Measurements from ENCODE around the gene ADCK2. TPM values are rescaled to one million over a fixed set of nuclear protein-coding genes. Genes with fewer than 3 reads are reported as not detected.
"Not testable (repeated sequence)": the region's sequence is repeated elsewhere in the genome, so short reads cannot be mapped to it uniquely, and the experiment has no call there.

Gene ADCK2
- total RNA-seq, 1 experiment from 2014 or later, result 15.4 TPM

DNA sequence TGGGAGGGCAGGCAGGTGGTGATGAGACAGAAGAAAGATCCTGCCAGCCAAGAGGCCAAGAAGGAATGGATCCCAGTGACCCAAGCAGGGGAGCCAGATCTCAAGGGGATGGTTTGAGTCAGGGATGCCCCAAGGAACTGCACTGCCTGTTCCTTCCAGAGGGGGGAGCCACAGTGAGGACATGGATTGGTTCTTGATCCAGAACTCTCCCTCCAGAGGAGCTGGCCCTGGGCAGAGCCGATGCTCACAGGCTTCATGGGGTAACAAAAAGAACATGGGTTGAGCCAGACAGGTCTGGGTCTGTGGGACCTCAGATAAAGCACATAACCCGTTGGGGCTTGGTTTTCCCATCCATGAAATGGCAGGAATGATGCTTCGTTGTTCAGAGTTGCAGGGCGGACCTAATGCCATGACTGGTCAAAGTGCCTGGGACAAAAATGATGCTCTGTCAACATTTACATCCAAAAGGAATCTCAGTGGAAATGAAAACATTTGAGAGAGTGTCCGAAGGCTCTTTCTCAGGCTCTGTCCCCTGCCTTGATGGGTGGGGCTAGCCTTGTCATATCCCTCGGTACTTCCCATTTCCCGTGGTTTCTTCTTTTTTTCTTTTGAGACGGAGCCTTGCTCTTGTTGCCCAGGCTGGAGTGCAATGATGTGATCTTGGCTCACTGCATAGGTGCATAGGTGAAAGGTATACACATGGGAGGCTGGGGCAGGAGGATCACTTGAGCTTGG lies 27.4 kb upstream of the ADCK2 start:
- DNase-seq (ENCODE audit: low read depth), result no peak

DNA sequence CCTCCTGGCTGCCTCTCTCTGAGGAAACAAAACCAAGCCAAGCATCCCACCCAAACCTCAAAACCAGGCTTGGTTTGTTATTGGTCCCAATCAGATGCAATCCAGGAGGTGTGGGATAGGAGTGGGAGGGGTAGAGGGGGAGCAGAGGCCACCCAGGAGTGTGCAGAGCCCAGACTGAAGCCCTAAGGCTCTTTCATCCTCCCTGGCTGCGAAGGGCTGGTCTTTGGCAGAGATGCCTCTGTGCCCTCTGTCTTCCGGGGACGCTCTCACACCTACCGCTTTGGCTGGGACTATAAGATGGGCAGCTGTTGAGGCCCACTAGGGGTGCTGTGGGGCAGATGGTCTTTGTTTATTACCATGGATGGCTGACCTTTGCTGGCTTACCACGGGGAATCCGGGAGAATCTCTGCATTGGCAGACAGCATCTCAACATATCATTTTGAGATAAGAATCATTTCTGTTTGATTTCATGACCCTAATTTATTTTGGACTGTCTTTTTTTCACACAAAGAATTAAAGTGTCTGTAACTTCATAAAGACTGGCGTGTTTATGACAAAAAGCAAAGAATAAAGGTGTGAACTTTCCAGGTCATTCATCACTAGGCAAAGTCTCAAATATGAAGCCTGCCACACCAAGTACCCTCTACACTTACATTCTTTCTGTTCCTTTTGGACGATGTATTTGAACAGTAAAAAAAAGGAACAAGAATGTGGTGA lies 25.7 kb upstream of the ADCK2 start:
- peak; percentile 61 for DNase-seq (ENCODE audit: low read depth)

DNA sequence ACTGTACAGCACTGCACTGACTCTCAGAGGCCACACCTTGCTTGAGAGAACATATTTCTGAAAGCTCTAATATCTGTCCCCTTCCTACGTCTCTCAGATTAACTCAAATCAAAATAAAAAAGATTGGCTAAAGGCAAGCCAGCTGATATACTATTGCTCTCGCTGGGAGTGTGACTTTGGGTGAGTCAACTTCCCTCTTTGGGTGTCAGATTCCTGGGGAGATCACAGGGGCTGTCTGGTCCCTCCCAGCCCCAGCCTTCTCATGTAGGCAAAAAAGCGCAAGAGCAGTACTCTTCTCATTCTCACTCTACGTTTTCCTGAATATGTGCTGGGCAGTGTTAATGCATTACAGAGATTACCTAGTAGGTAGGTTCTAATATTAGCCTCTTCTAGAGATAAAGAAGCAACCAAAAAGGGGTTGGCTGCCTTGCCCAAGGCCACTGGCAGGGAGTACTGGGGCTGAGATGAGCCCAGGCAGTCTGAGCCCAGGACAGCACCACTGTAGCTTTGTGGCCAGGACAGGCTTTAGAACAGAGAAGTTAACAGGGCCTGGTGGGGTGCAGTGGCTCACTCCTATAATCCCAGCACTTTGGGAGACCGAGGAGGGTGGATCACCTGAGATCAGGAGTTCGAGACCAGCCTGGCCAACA lies 23.1 kb upstream of the ADCK2 start:
- DNase-seq (ENCODE audit: low read depth), result peak; percentile 76

DNA sequence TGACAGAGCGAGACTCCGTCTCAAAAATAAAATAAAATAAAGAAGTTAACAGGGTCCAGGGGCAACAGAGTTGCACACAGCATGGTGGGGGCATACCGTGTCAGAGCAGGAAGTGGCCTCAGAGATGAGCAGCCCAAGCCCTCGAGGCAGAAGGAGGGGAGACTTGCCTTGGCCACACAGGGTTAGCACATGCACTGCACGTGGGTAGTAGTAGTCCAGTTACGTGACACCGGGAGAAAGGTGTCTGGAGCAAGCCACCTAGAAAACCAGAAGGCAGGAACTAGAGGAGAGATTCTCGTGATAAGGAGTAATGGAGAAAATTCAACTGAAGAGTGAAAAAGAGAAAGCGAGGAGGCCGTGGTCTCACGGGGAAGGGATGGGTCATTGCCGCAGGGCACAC lies 22.4 kb upstream of the ADCK2 start:
- no peak for DNase-seq (ENCODE audit: low read depth)

DNA sequence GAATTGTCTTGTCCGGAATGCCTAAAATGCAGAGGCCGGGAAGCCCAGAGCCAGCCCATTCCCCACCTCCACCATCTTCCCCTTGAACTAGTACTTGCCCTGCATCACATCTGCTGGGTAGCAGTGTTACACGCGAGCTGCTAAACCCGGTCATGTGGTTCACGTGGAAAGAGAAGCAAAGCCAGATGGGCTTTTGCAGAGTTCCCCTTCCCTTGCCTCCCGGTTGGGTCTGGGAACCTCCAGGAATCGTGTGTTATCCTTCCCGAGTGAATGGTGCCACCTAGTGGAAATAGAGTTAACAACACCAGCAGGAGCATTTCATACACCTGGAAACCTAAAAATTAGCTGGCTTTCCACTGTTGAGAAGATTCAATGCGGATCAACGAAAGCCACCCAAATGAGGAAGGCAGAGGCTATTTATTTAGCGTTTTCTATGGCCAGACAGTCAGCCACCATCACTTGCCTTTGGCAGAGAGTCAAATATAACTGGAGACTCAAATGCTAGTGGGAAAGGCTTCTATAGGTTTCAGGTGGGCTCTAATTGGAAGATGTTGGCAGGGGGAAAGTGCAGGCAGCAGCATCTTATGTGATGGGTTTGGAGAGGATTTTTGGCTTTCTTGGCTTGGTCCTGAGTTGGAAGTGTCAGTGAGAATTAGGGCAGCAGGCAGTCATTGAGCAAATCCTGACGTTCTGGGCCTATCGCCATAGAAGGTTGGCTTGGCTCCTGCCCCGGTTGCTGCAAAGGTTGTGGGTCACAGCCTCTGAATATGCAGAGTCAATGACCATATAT lies 19.2 kb upstream of the ADCK2 start:
- DNase-seq (ENCODE audit: low read depth), result peak; percentile 71

DNA sequence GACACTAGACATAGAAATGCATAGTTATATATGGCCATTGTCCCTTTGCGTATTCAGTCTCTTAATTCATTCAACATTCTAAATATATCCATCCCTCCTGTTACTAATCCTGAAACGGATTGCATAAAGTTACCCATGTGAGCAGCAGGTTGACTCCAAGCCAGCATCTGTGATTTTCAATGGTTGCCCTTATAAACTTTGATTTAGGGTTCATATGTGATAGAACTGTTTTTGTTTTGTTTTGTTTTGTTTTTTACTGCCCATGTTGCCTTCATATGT lies 18.7 kb upstream of the ADCK2 start:
- DNase-seq (ENCODE audit: low read depth), result no peak

DNA sequence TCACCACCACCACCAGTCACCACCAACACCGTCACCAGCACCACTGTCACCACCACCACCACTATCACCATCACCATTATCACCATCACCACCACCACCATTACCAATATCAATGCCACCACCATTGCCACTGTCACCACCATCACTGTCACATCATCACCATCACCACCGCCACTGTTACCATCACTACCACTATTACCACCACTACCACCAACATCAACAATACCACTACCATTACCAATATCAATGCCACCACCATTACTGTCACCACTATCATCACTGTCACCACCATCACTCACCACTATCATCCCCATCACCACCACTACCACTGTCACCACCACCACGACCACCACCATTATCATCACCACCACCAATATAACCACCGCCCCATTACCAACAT lies 18.1 kb upstream of the ADCK2 start:
- no peak for DNase-seq (ENCODE audit: low read depth)

DNA sequence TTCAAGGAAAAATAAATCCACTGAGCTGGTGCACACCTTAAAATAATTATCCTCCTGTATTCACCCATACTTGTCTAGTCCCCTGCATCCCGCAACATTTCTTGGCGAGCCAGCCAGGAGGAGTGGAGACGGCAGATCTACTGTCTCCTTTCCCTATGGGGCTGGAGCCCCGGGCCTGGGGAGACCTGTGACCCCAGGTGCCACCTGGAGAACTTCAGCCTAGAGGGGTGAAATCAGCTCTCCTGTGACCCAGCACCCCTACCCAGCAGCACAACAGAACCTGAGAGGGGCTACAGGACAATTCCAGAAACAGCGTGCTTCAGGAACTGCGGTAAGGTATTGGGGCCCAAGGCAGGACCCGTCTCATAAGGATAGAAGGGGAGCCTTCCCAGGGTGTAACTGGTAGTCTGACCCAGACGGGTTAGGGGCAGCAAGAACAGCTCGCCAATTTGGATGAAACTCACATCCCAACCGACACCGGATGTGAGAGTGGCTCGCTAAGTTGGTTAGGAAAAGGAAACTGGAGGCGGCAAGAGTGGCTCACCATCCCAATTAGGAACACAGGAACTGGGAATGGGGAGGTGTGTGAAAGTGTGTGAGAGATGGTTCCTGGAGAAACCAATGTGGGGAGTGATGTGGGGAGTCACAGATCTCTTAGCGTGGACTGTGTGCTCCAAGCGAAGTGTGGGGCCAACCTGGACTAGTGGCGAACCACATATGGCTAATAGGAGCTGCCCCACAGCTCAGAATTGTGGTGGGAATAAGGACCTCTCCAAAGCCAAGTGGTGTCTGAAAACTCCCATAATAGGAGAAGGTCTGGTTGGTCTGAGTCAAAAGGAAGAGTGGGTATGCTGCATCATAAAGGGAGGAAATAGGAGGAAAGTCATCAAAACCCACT lies 17.0 kb upstream of the ADCK2 start:
- no peak for DNase-seq (ENCODE audit: low read depth)

DNA sequence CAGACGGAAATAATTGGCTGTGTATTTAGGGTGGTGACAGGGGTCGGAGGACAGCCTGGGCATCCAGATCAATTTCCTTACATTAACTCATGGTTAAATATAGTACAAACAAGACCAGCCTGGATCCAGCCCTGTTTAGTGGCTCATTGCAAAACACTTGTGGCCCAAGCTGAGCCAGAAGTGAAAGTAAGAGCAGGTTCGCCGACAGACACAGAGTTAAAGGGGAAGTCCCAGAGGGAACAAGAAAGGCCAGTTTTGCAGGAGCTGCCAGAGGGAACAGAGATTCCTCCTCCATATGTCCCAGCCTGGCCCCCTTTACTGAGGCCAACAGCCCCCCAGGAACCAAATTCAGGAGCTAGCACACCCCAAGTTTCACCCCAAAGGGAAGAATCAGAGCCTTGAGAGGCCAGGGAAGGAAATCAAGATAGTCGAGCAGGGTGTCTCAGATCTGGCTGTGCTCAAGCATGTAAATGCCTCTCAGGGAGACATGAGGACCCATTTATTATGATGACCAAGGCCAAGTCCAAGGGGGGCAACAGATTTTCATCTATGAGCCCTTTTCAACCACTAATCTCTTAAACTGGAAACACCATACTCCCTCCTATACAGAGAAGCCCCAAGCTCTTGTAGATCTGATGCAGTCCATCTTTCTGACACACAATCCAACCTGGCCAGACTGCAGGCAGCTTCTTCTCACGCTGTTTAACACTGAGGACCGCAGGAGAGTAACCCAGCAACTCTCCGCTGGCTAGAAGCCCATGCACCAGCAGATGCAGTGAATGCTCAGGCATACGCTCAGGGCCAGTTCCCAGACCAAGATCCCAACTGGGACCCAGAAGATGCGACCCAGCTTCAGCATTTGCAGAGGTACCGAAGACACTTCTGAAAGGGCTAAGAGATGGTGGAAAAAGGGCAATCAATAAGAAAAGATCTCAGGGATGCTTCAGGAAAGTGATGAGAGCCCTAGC lies 15.9 kb upstream of the ADCK2 start:
- peak; percentile 63 for DNase-seq (ENCODE audit: low read depth)

DNA sequence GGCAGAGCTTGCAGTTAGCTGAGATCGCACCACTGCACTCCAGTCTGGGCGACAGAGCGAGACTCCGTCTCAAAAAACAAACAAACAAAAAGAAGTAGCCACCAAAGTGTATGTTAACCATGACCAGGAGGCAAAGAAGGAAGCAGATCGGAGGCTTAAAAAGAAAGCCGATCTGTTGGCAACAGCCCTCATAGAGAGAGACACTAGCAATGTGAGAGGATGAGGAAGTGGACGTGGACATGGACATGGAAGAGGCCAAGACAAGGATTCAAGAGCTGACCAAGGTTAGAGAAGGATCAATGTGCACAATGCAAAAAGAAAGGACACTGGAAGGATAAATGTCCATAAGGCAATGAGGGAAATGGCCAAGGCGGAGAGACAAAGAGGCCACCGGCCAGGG lies 14.9 kb upstream of the ADCK2 start:
- DNase-seq (ENCODE audit: low read depth), result no peak

DNA sequence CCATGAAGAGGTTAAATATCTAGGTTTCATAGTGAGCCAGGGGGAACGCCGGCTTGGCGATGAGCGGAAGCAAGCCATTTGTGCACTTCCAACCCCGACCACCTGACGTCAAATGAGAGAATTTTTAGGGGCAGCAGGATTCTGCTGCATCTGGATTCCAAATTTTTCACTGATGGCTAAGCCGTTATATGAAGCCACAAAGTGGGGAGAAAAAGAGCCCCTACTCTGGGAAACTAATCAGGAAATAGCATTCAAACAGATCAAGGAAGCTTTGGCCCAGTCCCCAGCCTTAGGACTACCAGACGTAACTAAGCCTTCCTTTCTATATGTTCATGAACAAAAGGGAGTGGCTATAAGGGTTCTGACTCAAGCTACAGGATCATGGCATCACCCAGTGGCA lies 12.9 kb upstream of the ADCK2 start:
- DNase-seq (ENCODE audit: low read depth), result no peak

DNA sequence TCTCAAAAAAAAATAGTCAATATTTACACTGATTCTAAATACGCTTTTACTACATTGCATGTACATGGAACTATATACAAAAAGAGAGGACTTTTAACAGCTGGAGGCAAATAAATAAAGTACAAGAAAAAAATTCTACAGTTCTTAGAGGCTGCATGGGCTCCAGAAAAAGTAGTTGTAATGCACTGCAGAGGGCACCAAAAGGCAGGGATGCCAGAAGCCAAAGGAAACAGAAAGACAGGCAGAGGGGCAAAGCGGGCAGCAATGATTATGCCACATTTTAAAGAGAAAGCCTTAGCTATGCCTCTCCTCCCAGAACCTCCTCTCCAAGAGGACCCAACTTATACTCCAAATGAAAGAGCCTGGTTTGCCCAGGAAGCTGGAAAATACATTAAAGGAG lies 11.6 kb upstream of the ADCK2 start:
- DNase-seq (ENCODE audit: low read depth), result no peak

DNA sequence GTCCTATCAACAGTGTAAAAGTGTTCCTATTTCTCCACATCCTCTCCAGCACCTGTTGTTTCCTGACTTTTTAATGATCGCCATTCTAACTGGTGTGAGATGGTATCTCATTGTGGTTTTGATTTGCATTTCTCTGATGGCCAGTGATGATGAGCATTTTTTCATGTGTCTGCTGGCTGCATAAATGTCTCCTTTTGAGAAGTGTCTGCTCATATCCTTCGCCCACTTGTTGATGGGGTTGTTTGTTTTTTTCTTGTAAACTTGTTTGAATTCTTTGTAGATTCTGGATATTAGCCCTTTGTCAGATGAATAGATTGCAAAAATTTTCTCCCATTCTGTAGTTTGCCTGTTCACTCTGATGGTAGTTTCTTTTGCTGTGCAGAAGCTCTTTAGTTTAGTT lies 9.8 kb upstream of the ADCK2 start:
- not testable (repeated sequence) for DNase-seq (ENCODE audit: low read depth)

DNA sequence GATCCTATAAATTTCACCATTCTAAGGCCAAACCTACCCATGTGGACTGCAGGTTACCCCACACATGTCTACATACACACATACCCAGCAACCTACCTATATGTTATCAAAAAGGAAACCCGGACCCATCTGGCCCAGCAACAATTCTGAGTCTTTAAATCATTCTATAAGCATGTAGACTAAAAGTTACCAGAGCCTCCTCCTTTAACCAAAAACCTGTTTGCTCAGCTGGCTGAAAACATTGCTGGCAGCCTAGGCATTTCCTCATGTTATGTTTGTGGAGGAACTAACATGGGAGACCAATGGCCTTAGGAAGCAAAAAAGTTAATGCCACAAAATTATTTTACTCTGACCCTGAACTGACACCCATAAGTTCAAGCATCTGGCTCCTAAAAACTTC lies 5.3 kb upstream of the ADCK2 start:
- DNase-seq (ENCODE audit: low read depth), result no peak

DNA sequence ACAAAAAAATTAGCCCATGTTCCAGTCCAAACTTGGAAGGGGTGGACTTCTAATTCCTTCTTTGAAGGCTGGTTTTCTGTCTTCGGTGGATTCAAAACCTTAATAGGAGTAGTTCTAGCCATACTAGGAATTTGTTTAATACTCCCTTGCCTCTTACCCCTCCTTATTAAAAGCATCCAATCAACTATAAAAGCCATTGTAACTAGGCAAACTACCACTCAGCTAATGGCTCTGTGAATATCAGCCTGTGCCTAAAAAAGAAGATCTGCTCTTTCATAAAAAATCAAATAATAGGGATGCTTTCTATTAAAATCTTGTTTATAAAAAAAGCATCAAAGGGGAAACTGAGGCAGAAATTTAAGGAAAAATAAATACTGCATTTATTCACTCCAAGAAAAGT lies 4.1 kb upstream of the ADCK2 start:
- no peak for DNase-seq (ENCODE audit: low read depth)

DNA sequence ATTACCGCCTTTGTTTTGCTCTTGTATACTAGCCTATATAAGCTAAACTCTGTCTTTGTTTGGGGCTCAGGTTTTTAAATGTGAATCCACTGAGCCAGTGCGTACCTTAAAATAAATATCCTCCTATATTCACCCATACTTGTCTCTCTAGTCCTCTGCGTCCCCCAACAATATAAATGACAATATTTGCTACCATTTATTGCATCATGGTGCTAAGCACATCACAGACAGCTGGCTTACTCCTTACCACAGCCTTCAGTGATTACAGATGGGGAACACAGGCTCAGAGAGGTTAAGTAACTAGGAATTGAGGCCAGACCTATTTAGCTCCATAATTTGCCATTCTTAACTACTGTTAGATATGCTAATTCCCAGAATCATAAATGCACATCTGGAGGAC lies 3.4 kb upstream of the ADCK2 start:
- DNase-seq (ENCODE audit: low read depth), result no peak

DNA sequence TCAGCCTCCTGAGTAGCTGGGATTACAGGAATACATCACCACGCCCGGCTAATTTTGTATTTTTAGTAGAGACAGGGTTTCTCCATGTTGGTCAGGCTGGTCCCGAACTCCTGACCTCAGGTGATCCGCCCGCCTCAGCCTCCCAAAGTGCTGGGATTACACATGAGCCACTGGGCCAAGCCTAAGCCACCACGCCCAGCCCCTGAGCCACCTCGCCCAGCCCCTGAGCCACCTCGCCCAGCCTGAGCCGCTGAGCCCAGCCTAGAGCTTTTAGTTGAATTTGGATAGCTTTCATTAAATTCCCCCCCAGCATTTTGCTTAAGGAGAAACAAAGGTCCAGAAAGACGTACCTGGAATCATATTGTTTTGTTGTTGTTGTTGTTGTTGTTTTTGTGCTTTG lies 2.9 kb upstream of the ADCK2 start:
- DNase-seq (ENCODE audit: low read depth), result not testable (repeated sequence)

DNA sequence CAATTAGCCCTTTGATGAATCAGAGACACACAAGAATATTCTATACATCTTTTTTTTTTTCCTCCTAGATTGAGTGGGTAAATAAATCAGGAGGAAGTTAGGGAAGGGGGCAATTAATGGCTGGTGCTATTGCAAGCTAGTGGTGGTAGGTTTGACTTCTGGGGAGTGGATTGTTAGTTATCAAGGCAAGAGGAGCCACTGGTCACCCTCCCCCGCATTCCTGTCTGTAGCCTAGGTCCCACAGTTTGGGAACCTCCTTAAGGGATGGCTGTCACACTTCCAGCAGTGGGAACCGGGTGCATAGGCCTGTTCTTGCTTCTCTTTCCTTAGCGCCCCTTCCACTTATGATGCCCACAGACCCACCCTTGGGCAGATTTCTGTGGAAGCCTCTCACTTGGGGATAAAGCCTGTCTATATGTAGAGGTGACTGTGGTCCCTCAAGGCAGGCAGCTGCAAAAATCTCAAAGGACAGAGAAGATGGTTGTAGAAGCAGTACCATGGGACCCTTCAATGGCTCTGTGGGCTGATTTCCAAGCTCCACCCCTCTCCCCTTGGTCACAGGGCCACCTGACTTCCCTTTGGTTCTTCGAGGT lies 2.3 kb upstream of the ADCK2 start:
- DNase-seq (ENCODE audit: low read depth), result no peak

DNA sequence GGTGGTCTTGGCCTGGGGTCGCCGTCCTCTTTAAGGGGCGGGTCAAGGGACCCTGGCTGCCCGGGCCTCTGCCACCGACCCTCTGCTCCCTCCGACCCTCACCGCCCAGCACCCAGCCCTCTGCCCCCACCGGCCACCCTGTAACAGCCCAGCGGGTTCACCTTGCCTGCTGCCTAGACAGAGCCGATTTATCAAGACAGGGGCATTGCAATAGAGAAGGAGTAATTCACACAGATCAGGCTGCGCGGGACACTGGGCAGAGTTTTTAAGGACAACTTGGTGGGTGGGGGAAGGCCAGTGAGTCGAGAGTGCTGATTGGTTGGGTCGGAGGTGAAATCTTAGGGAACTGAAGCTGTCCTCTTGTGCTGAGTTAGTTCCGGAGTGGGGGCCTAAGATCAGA lies 779 bp upstream of the ADCK2 start:
- DNase-seq (ENCODE audit: low read depth), result no peak

Data from Daoy (cell line).